ENCODE results near the gene PUM1.
A peak's percentile ranks its signal among the peaks of the same experiment; 100 is the strongest.
"Not testable (repeated sequence)": the region's sequence is repeated elsewhere in the genome, so short reads cannot be mapped to it uniquely, and the experiment has no call there.

The PUM1 gene

DNA sequence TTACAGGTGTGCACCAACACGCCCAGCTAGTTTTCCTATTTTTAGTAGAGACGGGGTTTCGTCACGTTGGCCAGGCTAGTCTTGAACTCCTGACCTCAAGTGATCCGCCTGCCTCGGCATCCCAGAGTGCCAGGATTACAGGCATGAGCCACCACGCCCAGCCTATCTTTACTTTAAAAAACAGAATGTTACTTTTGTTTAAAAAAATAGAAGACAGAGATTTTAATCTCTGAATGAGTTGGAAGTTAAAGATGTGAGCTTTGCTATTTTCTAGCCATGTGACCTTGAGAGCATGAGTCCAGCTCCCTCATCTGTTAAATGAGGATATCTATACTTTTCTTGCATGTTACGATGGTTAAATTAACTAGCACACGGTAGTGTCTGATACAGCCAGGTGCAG, 3.9 kb upstream of the PUM1 start:
- H3K4me3 ChIP-seq, result no peak overlapping the region
- no peak overlapping the region for H3K27ac ChIP-seq

DNA sequence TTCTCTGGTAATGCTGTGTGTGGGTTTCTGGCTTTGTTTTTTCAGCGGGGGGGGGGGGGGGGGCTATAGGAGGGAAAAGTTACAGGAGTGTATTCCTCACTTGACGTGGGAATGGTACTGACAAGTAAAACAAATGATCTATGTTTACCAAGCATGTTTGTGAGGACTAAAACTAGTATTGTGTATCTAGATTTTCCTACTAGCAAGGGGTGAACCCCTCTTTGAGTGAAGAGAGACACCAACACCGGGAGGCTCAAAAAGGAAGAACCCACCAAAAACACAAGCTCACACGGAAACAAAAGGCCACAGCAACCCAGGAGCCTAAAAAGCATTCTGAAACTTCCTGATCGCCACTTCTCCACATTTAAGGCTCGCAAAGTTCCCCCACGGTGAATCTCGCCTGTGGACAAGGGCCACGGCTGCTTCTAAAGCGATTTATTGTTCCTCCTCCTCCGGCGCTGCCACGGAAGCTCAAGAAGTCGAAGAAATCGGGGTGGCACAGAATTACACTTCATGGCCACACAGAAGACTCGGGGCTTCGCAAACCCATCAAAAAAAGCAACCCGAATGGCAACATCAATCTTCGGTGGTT, 703 bp downstream of the PUM1 start:
- Histone ChIP-seq H3K27ac (peak overlapping the region; percentile 81 to 99 (median 95)), H3K4me3 (peak overlapping the region; percentile 57 to 87 (median 69))

DNA sequence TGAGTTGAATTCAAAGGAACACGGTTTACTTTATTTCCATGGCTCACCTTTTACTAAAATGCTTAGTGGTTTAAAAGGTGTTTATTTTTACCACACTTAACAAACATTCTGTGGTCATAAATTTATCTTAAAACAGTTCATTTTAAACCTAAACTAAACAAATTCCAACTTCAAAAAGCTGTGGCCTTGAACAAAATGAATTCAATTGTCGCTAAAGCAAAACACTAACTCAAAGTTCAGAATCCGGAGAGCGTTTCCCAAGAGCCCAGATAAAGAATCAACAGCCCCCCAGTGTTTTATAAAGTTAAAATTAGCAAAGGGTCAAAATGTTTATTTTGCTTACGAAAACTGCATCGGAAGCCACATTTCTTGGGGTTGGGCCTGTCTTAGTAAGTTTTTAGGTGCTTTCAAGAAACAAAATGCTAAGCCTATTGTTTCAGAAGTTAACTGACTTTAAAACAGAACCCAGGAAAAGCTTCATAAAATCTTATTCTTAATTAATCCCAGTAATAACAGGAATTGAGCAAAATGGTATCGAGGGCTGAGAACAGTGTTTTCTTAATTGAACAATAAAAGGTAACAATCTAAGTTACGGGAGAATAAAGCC, 1.3 kb downstream of the PUM1 start:
- peak overlapping the region in 20 of 21 experiments; percentile 81 to 99 (median 95) for H3K27ac ChIP-seq

DNA sequence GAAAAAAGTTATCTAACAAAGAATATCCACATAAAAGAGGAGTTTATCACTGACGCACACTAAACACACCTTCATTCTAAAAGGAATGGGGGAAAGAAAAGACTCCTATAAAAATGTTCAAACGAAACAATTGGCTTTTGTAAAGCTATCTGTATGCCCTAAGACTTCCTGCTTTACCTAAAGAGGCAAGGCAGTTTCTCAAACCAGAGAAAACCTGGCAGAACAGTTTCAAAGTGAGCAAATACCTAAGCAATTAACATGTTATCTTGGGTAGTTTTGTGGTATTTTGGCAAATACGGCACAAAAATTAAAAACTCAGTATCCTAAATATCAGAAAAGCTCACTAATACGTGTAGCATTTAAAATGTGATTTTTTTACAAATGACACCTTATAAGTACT, 1.9 kb downstream of the PUM1 start:
- peak overlapping the region; percentile 57 to 87 (median 69) for H3K4me3 ChIP-seq
- H3K27ac ChIP-seq, result peak overlapping the region in 17 of 21 experiments; percentile 90 to 99 (median 95)

More for the DNA sequence above, 1.3 kb downstream of the PUM1 start:
- H3K4me3 ChIP-seq, result peak overlapping the region; percentile 57 to 87 (median 69)

DNA sequence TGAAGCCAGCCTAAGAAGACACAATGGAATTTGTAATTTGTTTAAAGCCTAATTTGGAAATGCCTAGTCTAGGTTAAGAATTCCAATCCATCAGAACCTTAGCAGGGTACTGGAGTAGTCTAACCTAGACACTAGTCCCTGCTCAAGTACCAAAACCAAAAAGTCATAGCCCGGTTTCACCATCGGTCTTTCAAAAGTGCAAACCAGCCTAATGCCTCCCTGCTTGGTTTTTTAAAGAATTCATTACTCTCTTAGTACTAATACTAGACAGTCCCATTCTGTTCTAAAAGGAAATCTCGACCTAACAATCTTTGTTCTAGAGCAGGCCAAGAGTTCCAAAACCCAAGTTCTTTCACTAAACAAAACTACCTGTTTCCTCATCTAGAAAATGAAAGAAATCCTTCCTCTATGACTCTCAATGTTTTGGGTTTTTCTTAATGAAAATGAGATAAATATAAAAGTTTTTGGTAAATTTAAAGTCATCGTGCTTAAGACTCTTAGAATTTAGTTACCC, 2.6 kb downstream of the PUM1 start:
- peak overlapping the region in 10 of 21 experiments; percentile 93 to 99 (median 96) for H3K27ac ChIP-seq
- H3K4me3 ChIP-seq, result peak overlapping the region in 6 of 7 experiments; percentile 57 to 87 (median 68)

DNA sequence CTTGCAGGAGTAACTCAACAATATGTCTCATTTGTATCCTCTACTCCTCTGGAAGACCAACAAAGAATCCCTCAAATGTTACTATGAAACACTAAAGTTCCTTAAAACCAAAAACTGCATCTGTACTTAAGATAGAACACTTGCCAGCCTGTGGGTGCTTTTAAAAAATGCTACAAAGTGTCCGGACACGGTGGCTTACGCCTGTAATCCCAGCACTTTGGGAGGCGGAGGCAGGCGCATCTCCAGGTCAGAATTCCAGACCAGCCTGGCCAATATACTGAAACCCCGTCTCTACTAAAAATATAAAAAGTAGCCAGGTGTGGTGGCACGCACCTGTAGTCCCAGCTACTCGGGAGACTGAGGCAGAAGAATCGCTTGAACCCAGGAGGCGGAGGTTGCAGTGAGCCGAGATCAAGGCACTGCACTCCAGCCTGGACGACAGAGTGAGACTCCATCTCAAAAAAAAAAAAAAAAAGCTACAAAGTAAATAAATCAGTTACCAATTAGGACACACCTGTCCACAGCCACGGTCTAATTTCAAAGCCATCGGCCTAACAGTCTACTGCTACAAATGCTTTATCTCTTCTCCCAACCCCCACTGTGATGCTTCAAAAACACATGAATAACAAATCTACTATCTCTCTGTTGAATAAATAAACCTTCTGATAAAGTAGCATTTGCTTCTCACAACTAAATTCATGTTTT, 3.2 kb downstream of the PUM1 start:
- Histone ChIP-seq H3K27ac (peak overlapping the region in 4 of 21 experiments; percentile 32 to 99 (median 98)), H3K4me3 (peak overlapping the region in 1 of 7 experiments; percentile 79)

DNA sequence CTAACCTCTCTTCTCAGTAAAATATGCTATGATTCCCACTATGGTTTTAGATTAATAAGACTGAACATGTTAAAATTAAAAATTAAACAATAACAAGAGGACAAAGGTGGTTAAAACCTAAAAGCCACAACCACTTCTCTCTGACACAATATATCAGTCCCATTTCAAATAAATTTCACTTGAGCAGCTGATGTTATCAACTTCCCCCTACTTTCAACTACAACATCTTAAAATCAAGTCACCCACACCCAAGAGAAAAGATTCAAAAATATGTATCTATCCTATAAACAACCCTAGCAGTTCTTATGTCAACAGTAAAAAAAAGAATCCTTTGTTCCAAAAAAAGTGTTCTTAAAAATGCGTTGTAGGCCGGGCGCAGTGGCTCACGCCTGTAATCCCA, 7.5 kb downstream of the PUM1 start:
- no peak overlapping the region for H3K4me3 ChIP-seq

DNA sequence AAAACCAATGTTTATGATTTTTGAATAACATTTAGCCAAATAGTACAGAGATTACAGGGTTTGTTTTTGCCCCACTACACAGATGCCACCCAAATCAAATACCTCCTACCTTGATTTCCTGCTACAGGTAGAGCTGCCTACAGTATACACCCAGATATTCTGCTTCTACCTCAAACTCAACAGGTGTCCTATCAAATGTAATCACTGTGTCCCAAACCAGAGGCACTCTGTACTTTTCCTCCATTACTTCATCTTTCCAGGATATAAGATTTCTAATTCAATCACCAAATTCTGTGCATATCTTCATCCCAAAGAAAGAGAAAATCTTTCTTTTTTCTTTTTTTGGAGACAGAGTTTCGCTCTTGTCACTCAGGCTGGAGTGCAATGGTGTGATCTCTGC, 9.6 kb downstream of the PUM1 start:
- H3K4me3 ChIP-seq, result no peak overlapping the region
- H3K27ac ChIP-seq, result no peak overlapping the region

More for the DNA sequence above, 7.5 kb downstream of the PUM1 start:
- no peak overlapping the region for H3K27ac ChIP-seq

DNA sequence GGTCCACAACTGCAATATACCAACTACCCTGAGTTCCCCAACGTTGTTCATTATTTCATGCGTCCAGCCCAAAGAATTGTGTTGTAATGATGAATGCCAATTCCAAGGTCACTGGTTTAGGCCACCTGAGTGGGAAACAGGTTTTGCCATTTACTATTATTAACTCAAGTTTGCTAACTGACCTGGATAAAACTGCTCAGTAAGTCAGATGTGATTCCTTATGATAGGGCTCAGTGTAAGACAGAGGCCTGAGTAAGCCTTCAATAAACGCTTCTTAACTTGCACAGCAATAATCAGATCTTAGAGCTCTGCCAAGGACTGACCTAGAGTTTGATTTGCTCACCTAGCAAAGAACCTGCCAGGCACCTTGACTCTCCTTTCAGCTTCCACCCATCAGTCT, 10.0 kb downstream of the PUM1 start:
- H3K4me3 ChIP-seq, result no peak overlapping the region
- peak overlapping the region in 1 of 21 experiments; percentile 24 for H3K27ac ChIP-seq

DNA sequence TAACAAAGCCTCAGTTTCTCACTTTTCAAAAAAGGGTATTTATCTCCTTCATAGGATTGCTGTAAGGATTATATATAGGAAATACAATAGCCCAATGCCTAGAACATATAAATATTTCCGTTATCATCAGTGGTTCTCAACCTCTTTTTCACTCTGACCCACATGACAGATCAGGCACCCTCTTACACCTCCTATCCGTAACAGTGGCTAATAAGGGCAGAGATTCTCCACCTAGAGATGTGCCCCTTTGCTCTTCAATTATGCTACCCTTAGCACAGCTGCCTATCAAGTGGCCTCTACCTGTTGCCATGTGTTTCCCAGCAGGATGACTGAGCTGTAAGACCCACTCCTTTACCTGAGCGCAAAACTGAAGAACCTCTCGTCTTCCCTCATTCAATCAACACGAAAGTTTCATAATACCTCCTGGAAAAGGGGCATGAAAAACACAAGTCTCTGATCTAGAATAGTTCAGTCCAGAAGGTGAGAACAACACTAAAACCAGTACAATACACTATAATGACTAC, 10.5 kb downstream of the PUM1 start:
- peak overlapping the region in 2 of 21 experiments; percentile 24 to 29 for H3K27ac ChIP-seq

DNA sequence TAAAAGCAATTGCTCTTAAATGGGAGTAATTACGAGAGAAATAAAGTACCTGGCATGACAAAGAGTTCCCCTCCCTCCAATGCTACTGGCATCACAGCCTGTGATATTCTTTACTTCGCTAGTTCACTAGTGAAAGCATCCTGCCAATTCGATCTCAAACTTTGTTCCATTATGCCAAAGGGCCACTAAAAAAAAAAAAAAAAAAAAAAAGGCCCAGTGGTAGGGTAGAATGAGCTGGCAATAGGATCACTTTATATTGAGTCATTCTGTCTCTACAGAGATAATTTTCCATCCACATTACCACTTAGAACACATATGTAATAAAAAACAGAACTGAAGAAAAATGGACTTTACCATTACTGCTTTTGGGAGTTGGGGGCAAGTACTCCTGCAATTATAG, 11.2 kb downstream of the PUM1 start:
- Histone ChIP-seq H3K27ac (no peak overlapping the region), H3K4me3 (no peak overlapping the region)

More for the DNA sequence above, 10.5 kb downstream of the PUM1 start:
- no peak overlapping the region for H3K4me3 ChIP-seq

DNA sequence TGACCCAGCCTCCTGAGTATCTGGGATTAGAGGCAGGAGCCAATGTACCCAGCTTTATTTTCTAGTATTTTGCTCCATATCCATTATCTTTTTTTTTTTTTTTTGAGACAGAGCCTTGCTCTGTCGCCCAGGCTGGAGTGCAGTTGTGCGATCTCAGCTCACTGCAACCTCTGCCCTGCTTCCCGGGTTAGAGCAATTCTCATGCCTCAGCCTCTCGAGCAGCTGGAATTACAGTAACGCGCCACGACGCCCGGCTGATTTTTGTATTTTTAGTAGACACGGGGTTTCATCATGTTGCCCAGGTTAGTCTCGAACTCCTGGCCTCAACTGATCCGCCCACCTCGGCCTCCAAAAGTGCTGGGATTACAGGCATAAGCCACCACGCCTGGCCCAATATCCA, 12.9 kb downstream of the PUM1 start:
- H3K27ac ChIP-seq, H3K4me3 ChIP-seq: not testable (repeated sequence)

DNA sequence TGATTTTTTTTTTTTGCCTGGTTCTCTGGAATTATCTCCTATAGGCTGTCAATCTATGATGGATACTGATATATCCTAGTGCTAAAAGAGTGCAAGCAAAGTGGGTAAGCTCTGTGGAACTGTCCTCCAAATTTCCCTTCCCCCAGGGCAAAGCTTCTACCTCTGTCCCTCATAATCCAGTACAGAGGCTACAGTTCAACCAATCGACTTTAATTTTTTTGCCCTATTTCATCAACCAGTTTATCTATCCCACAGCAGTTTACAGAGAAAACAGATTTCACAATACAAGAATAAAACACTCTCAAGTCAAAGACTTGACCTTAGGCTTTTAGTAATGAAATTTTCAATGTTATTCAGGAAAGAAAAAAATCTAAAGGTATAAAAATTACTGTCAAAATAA, 13.9 kb downstream of the PUM1 start:
- H3K4me3 ChIP-seq, result no peak overlapping the region
- no peak overlapping the region for H3K27ac ChIP-seq

DNA sequence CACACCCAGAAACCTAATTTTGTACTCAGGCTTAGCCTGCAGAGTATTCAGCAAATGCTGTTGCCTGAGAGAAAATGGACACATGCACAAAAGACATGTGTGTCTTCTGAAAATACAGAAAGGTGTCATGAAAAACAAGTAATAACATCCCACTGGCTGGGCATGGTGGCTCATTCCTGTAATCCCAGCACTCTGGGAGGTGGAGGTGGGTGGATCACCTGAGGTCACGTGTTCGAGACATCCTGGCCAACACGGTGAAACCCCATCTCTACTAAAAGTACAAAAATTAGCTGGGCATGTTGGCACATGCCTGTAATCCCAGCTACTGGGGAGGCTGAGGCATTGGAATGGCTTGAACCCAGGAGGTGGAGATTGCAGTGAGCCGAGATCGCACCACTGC, 18.0 kb downstream of the PUM1 start:
- not testable (repeated sequence) for H3K4me3 ChIP-seq
- peak overlapping the region in 3 of 21 experiments; percentile 10 to 27 (median 19) for H3K27ac ChIP-seq

DNA sequence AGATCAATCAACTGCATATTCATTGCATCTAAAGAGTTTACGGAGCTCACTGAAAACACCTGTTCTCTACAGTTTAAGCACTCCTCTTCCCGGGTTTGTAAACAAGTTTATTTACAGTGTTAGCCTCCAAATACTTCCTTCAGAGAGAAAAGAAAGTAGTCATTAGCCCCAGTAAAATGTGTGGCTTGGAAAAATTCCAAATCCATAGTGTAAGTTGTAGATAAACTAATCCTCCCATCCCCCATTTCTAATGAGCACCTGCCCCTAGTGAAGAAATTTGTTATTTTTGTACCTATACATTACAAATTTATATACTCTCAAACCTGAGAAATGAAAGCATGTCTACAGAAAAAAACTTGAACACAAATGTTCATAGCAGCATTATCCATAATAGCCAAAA, 21.9 kb downstream of the PUM1 start:
- Histone ChIP-seq H3K27ac (no peak overlapping the region), H3K4me3 (no peak overlapping the region)

DNA sequence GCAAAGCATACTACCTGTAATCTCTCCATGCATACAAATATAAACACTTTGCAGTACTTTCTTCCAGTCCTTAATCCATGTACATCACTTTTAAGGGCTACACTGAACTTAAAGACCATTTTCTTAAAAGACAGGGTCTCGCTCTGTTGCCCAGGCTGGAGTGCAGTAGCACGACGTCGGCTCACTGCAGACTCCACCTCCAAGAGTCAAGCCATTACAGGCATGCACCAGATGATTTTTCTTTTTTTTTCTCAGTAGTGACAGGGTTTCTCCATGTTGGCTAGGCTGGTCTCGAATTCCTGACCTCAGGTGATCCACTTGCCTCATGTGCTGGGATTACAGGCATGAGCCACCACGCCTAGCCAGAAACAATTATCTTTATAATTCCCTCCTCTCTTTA, 22.9 kb downstream of the PUM1 start:
- H3K27ac ChIP-seq, result no peak overlapping the region

DNA sequence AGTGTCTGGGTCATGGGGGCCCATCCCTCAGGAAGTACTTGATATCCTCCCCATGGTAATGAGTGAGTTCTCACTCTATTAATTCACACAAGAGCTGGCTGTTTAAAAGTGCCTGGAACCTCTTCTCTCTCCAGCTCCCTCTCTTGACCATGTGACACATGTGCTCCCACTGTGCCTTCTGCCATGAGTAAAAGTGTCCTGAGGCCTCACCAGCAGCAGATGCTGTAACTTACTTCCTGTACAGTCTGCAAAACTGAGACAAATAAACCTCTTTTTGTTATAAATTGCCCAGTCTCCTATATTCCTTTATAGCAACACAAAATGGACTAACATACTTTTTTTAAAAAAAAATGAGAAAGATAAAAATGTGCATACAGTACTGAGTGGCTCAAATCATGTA, 24.0 kb downstream of the PUM1 start:
- H3K27ac ChIP-seq, result no peak overlapping the region
- no peak overlapping the region for H3K4me3 ChIP-seq

More for the DNA sequence above, 22.9 kb downstream of the PUM1 start:
- no peak overlapping the region for H3K4me3 ChIP-seq

DNA sequence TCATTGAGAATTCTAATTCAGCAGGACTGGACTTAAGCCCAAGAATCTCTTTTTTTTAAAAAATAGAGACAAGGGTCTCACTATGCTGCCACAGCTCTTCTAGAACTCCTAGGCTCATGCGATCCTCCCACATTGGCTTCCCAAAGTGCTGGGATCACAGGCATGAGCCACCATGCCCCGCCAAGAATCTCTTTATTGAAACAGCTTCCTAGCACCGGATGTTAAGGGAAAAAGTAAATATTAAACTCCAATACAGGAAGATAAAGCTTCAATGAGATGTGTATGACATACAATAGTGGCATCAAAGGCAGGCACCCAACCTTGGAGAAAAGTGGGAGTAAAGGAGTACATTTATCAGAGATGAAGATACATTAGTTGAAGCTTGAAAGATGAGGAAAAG, 25.5 kb downstream of the PUM1 start:
- Histone ChIP-seq H3K4me3 (no peak overlapping the region), H3K27ac (peak overlapping the region in 1 of 21 experiments; percentile 6)

DNA sequence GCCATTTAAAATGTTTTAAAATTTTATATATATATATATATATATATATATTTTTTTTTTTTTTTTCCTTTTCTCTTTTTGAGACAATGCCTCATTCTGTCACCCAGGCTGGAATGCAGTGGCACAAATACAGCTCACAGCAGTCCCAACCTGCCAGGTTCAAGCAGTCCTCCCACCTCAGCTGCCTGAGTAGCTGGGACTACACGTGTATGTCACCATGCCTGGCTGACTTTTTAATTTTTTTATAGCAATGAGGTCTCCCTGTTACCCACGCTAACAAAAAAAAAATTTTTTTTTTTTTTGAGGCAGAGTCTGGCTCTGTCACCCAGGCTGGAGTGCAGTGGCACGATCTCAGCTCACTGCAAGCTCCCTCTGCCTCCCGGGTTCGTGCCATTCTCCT, 26.6 kb downstream of the PUM1 start:
- not testable (repeated sequence) for H3K27ac ChIP-seq, H3K4me3 ChIP-seq

DNA sequence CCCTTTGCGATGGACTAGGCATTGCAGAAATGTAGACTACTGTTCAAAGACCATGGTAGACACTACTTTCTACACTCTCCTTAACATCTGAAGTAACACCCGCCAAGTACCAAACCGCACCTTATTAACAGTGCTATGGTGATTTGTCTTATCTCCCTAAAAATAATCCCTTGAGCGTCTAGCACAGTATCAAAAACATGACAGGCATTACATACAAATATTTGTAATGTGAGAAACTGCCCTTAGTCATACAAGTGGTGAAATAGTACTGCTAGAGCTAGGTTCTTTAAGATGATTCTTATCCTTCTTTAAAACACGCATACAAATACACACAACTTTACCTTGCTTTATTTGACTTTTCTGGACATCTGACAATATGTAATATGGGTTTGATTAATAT, 27.2 kb downstream of the PUM1 start:
- Histone ChIP-seq H3K4me3 (no peak overlapping the region), H3K27ac (no peak overlapping the region)

Measured in skin epidermis (tissue), 12 donors.